Right ventricle myocardium inferior (tissue), 1 donor: ENCODE measurements around the gene SEPTIN8. TPM values are rescaled to one million over a fixed set of nuclear protein-coding genes. Genes with fewer than 3 reads are reported as not detected.

Experiments used
- ATAC-seq: fragments of 200-7000 bp; cut with Tn5 transposase; one replicate; pipeline ENCODE4 v1.9.1; 2020; ENCODE audit warnings: mild to moderate bottlenecking, moderate library complexity
- DNase-seq: peaks from one replicate; pipeline ENCODE4 v3.0.0; 2021; ENCODE audit errors: missing footprints
- intact Hi-C: fragments of 100-400 bp; cut with DNase I; formaldehyde crosslinking; loops from one replicate; pipeline ENCODE4 v1.11.0; 2022
- total RNA-seq: library from RNA; stranded (reverse); fragmentation: NEBNext Ultra II Directional; extraction: Animal tissue kit (Norgen Biotek cat#: 25700); gene quantifications from one replicate; pipeline ENCODE4 v1.2.1, GENCODE V29; 2021
- donor health status: DM: no; HTN: yes; CAD: no; lungs with severe emphysema.

The SEPTIN8 gene
- total RNA-seq, 1 donor from 2014 or later = 28.5 TPM

GRCh38 chr5:132742158-132742557, 34.9 kb downstream of the SEPTIN8 start:
- ATAC-seq = no peak
- DNase-seq = no peak
- intact Hi-C loops = no loop called here

- ATAC-seq (no peak), DNase-seq (no peak)
- intact Hi-C loops = loop anchor here (10.0 kb wide), 1 partner anchor 344 kb away; no protein-coding TSS in a partner anchor
Observed at GRCh38 chr5:132739232-132739631, 37.8 kb downstream of the SEPTIN8 start.

- intact Hi-C loops = loop anchor here (2.0 to 10.0 kb wide), 3 partner anchors 39 to 343 kb away; partner anchors contain the start of gene SEPTIN8
- no peak for ATAC-seq
Observed at GRCh38 chr5:132737982-132738681, 38.9 kb downstream of the SEPTIN8 start.

GRCh38 chr5:132736853-132737833, 39.9 kb downstream of the SEPTIN8 start, which contains the start of gene KIF3A:
Gene KIF3A, minus strand, starts transcription at chr5:132737546. Its CDS starts 127 bp downstream, at chr5:132737419.
- peak; percentile 99 for DNase-seq
- peak; percentile 100 for ATAC-seq
- intact Hi-C loops = loop anchor here (2.0 to 10.0 kb wide), 3 partner anchors 40 to 342 kb away; partner anchors contain the start of gene SEPTIN8

More at GRCh38 chr5:132737982-132738681, 38.9 kb downstream of the SEPTIN8 start:
- no peak for DNase-seq

DNA sequence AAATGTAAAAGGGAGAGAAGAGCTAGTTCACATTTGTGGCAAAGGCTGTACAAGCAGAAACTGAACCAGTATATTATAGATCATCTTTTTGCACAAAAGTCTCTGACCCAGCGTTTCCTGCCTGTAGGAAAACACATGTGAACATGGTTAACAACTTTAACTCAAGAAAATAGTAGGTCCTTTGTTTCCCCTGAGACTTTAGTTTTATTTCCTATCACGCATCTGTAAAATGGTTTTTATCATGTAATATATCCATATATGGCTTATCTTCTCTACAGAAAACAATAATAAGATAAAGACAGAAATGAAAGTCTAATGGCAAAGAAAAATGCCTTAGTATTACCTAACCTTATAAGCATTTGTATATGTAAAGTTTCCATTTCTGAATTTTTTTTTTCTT, 42.4 kb downstream of the SEPTIN8 start:
- DNase-seq (no peak), ATAC-seq (no peak)
- intact Hi-C loops = loop anchor here (10.0 kb wide), 1 partner anchor 340 kb away; no protein-coding TSS in a partner anchor

GRCh38 chr5:132733499-132734148, 43.4 kb downstream of the SEPTIN8 start:
- no peak for ATAC-seq
- DNase-seq = no peak
- intact Hi-C loops = loop anchor here (10.0 kb wide), 1 partner anchor 339 kb away; no protein-coding TSS in a partner anchor

- ATAC-seq (no peak), DNase-seq (no peak)
- intact Hi-C loops = loop anchor here (10.0 kb wide), 1 partner anchor 335 kb away; no protein-coding TSS in a partner anchor
Observed at GRCh38 chr5:132729896-132730295, 47.1 kb downstream of the SEPTIN8 start.

- ATAC-seq (no peak), DNase-seq (no peak)
- intact Hi-C loops = no loop called here
Observed at GRCh38 chr5:132725745-132726144, 51.3 kb downstream of the SEPTIN8 start.

GRCh38 chr5:132718544-132719312, 58.3 kb downstream of the SEPTIN8 start:
- no peak for DNase-seq
- intact Hi-C loops = no loop called here
- ATAC-seq = no peak

DNA sequence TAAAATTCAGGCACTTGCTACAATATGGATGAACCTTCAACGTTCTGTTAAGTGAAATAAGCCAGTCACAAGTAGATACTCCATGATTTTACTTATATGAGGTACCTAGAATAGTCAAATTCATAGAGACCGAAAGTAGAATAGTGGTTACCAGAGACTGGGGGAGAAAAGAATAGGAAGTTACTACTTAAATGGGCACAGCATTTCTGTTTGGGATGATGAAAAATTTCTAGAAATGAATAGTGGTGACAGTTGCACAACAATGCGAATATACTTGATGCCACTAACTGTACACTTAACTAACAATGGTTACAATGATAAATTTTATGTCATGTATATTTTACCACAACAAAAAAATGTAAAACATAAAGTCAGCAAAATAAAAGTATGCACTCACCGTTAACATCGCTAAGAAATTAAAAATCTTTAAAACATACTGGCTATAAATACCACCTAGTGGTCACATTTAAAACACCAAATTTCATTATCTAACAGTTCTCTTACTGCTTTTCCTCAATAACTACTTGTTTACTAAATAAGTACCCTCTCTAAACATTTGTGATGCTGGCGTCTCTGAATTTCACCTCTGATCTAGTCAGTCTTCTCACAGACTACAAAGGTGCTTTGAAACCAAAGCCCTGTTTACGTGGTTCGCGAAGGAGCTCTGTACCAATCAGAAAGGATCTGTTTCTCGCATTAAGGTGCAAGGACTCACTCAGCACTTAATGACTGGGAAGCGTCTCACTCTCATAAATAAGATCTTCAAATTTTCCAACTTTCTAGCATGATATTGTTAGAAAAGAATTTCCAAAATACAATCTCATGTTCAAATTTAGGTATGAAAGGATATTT, 62.4 kb downstream of the SEPTIN8 start:
- DNase-seq (no peak), ATAC-seq (no peak)
- intact Hi-C loops = no loop called here

- ATAC-seq = no peak
- DNase-seq = no peak
- intact Hi-C loops = no loop called here
Observed at GRCh38 chr5:132708645-132709044, 68.4 kb downstream of the SEPTIN8 start.

DNA sequence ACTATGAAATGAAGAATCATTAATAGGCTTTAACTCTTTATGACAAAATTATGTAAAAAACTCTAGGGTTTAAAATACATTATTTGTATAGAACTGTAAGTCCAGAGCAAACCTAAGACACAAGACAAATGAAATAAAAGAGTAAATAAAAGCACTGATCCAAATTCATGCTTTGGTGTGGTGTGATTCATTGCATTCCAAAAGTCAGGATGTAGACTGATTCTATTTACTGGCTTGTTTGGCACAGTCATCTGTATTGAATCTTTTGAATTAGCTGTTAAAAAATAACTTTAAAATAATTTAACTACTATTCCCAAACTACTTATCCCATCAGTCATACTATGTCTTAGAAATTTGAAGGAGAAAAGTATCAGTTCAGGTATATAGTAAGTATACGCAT, 72.2 kb downstream of the SEPTIN8 start:
- no peak for DNase-seq
- intact Hi-C loops = no loop called here
- ATAC-seq = no peak

Other genes with a start within 250 kb of the SEPTIN8 start
- not detected for gene IL5, start 233.7 kb downstream of the SEPTIN8 start, total RNA-seq
- gene RAD50, start 220.3 kb downstream of the SEPTIN8 start, total RNA-seq = 31.4 TPM
- gene IL13, start 119.1 kb downstream of the SEPTIN8 start, total RNA-seq = not detected
- not detected for gene IL4, start 103.2 kb downstream of the SEPTIN8 start, total RNA-seq
- gene KIF3A, start 39.7 kb downstream of the SEPTIN8 start, total RNA-seq = 10.2 TPM
- 0.16 TPM for gene CCNI2, start 29.8 kb downstream of the SEPTIN8 start, total RNA-seq
- 0.27 TPM for gene SOWAHA, start 36.1 kb upstream of the SEPTIN8 start, total RNA-seq
- gene SHROOM1, start 53.4 kb upstream of the SEPTIN8 start, total RNA-seq = 5.0 TPM
- gene GDF9, start 89.2 kb upstream of the SEPTIN8 start, total RNA-seq = 0.24 TPM
- 1,774 TPM for gene UQCRQ, start 89.4 kb upstream of the SEPTIN8 start, total RNA-seq
- 1.1 TPM for gene LEAP2, start 96.4 kb upstream of the SEPTIN8 start, total RNA-seq
- gene AFF4, start 186.4 kb upstream of the SEPTIN8 start, total RNA-seq = 29.2 TPM
- 18.4 TPM for gene ZCCHC10, start 249.3 kb upstream of the SEPTIN8 start, total RNA-seq